GM21526 (cell line): ENCODE results near the gene KRTAP5-3.
"Not testable (repeated sequence)": the region's sequence is repeated elsewhere in the genome, so short reads cannot be mapped to it uniquely, and the experiment has no call there.

Experiments
- ATAC-seq: cut with Tn5 transposase; IDR thresholded peaks from one replicate; pipeline ENCODE4 v1.9.1; 2021; ENCODE audit warnings: moderate library complexity; ENCODE audit not compliant: unreplicated experiment, low FRiP score

The KRTAP5-3 gene, protein sequence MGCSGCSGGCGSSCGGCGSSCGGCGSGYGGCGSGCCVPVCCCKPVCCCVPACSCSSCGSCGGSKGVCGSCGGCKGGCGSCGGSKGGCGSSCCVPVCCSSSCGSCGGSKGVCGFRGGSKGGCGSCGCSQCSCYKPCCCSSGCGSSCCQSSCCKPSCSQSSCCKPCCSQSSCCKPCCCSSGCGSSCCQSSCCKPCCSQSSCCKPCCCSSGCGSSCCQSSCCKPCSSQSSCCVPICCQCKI

DNA sequence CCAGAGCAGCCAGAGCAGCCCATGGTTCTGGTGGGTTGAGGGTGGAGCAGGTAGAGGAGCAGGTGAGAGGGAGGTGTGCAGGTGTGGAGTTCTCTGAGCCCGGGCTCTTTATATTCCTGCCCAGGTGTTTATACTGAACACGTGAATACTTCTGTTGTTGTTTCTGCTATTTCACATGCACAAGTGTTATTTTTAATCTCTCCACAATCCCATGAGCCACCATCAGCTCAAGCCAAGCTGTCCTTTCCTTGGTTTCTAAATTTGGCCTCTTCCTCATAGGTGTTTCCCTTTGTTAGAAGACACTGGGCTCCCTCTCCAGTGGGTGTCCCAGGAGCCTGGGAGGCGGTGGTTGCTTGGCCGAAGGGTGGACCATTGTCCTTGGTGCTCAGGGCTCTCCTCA is at the start of gene KRTAP5-3:
Gene KRTAP5-3, minus strand, starts transcription at position 101 of the 400 bp plus-strand sequence. Its CDS starts 78 bp downstream, at position 23.
- ATAC-seq: no peak

DNA sequence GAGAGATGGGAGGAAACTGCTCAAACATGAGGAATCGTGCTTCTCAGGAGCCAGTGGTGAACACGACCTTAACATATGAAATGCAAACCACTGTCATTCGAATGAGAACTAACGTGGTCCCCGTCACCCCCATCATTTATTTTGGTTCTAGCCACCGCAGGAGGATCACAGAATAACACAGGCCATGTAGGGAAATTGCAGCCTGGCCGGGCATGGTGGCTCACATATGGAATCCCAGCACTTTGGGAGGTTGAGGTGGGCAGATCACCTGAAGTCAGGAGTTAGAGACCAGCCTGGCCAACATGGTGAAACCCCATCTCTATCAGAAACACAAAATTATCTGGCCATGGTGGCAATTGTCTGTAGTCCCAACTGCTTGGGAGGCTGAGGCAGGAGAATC is 48.4 kb upstream of the KRTAP5-3 start:
- no peak for ATAC-seq

GRCh38 chr11:1656061-1656441 is 47.8 kb upstream of the KRTAP5-3 start:
- ATAC-seq: no peak

GRCh38 chr11:1655168-1656060 is 47.2 kb upstream of the KRTAP5-3 start:
- ATAC-seq: no peak

GRCh38 chr11:1654388-1655167 is 46.3 kb upstream of the KRTAP5-3 start:
- ATAC-seq: no peak

DNA sequence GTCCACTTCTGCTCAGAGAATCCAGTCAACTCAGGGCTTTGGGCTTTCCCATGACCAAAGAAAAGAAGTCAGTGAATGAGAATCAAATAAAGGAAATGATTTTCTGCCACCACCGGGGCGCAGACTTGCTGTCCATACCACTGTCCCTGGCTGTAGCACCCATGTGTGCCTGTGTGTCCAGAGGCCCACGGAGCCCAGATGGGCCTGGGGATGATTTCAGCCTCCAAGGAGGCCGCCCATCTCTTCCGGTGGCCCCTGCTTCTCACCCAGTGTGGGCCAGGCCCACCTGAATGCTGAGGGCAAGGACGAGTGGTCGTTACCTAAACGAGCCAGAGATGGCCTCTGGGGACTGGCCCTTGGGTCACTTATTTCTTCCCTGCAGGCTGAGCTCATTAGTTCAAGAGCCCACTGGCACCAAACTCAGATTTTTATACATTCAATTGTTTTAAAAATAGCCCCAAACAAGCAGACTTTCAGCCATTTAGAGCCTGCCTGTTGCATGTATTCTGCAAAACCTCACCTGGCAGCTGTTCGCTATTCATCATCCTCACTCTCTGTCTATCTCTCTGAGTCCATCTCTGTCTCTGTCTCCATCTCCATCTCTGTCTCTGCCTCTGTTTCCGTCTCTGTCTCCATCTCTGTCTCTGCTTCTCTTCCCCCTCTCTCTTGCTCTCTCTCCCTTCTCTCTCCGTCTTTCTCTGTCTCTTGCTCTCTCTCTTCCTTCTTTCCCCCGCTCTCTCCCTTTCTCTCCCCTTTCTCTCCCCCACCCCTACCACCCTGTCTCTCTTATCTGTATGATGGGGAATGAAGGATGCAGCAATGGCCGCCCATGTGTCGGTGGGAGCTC is 45.5 kb upstream of the KRTAP5-3 start:
- ATAC-seq: no peak

DNA sequence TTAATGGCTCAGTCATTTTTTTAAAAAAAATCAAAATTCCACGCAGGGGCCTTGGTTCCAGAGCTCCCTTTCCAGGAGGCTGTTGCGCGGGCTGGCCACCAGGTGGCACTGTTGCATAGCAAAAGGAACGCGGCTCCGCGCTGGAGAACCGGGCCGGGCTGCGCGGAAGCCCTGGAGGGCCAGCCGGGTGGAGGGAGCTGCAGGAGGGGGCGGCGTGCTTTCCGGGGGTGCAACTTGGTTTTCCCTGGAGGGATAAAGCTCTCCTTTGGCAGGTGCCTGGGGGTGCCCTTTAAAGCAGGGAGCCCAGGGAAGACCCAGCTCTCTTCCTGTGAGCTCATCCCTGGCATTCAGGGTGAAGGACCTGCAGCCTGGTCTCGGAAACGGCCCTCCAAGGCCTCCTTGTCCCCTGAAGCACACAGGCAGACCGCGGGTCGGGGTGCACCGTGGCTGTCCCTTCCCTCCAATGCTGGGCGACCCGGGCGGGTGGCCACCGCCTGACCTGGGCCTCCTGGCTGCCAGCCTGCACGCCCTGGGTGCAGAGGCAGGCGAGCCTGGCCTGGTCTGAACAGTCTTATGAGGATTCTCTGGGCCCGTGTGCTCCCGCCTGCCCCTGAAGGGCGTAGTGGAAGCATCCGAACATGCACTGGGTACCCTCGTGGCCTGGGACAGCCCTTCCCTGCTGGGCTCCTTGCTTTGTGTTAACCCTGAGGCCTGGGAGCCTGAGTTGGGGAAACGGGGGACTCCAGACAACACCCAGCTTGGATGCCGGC is 44.7 kb upstream of the KRTAP5-3 start:
- ATAC-seq: no peak

- no peak for ATAC-seq
Observed at GRCh38 chr11:1652442-1652770, 44.1 kb upstream of the KRTAP5-3 start.

DNA sequence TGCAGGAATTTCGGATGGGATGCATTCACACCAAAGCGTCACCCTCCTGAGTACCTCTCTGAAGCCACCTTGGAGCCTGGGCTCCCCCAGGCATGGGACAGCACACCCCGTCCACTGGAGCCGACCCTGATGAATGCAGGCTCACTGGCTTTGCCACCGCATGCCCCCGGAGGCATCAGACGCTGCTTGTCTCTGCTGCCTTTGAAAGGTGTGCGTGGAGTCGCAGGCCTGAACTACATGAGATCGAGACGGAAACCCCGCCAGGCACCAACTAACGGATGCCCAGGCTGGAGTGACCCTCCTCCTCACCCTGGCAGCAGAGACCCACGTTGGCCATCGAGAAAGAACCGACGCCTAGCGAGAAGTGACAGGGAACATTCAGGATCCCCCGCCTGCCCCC is 43.8 kb upstream of the KRTAP5-3 start:
- ATAC-seq: no peak

GRCh38 chr11:1651411-1651980 is 43.2 kb upstream of the KRTAP5-3 start:
- ATAC-seq: no peak

DNA sequence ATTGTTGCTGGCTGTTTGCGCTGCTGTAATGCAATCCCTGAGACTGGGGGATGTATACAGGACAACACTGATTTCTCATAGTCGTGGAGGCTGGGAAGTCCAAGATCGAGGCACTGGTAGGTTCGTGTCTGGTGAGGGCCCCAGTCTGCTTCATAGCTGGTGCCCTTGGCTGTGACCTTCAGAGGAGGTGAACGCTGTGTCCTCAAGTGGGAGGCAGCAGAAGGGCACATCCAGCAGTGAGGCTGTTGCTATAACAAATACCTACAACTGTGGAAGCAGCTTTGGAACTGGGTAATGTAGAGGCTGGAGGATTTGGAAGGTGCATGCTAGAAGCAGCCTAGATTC is 42.6 kb upstream of the KRTAP5-3 start:
- no peak for ATAC-seq

- no peak for ATAC-seq
Observed at GRCh38 chr11:1650034-1650917, 42.0 kb upstream of the KRTAP5-3 start.

GRCh38 chr11:1648653-1649420 is 40.6 kb upstream of the KRTAP5-3 start:
- no peak for ATAC-seq

GRCh38 chr11:1647901-1648652 is 39.8 kb upstream of the KRTAP5-3 start:
- ATAC-seq: no peak

DNA sequence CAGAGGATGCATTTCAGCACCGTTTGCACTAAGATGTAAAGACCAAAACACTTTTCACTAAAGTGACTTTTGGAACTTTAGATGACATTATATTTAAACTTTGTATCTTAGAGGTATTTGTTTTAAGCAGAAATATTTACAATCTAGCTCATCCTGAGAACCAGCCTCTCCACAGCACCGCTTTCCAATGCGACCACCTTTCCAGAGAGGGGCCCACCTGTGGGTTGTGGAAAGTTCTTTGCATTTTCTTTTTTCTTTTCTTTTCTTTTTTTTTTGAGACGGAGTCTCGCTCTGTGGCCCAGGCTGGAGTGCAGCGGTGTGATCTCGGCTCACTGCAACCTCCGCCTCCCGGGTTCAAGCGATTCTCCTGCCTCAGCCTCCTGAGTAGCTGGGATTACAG is 38.3 kb upstream of the KRTAP5-3 start:
- ATAC-seq: not testable (repeated sequence)

- no peak for ATAC-seq
Observed at GRCh38 chr11:1645357-1645821, 37.1 kb upstream of the KRTAP5-3 start.
